Measurements from ENCODE around the gene LRRC4C. TPM values are rescaled to one million over a fixed set of nuclear protein-coding genes. Genes with fewer than 3 reads are reported as not detected.

LRRC4C gene
- total RNA-seq, 1 experiment from 2014 or later, result not detected

DNA sequence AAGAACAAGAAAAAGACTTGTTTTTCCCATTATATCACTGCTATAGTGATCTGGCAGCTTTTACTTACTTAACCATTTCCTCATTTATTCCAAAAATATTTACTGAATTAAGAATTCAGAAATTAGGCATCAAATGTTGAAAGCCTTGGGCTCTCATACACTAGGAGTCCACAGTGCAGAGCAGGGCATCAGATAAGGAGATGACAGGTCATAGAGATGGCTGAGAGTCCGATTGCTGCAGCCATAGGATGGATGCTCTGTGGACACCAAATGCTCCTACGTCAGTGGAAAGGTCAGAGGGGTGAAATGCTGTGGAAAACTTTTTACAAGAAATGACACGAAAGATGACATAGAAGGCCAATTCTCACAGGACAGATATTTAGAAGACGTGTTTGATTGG lies 771.1 kb downstream of the LRRC4C start:
- intact Hi-C loops (cut with micrococcal nuclease), result no loop called here
- no peak for DNase-seq (ENCODE audit: unreplicated experiment)
- ChIA-PET CTCF (interaction anchor here (0.8 kb wide), 2 partner anchors 29 to 190 kb away, joined by 3 read pairs; no protein-coding TSS in a partner anchor), POLR2A (no interaction called here)
- no peak overlapping the region for H3K27ac Mint-ChIP-seq (ENCODE audit: low read depth, unreplicated experiment)
- H3K9me3 Mint-ChIP-seq (ENCODE audit: unreplicated experiment), result no peaks in the 10 kb centered on the region
- TF ChIP-seq, protein P1, sequence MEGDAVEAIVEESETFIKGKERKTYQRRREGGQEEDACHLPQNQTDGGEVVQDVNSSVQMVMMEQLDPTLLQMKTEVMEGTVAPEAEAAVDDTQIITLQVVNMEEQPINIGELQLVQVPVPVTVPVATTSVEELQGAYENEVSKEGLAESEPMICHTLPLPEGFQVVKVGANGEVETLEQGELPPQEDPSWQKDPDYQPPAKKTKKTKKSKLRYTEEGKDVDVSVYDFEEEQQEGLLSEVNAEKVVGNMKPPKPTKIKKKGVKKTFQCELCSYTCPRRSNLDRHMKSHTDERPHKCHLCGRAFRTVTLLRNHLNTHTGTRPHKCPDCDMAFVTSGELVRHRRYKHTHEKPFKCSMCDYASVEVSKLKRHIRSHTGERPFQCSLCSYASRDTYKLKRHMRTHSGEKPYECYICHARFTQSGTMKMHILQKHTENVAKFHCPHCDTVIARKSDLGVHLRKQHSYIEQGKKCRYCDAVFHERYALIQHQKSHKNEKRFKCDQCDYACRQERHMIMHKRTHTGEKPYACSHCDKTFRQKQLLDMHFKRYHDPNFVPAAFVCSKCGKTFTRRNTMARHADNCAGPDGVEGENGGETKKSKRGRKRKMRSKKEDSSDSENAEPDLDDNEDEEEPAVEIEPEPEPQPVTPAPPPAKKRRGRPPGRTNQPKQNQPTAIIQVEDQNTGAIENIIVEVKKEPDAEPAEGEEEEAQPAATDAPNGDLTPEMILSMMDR (IDR thresholded peaks at IDR 0.05; ENCODE audit: unreplicated experiment), result no peak
- H3K4me3 Mint-ChIP-seq (ENCODE audit: unreplicated experiment), result no peak overlapping the region
- H3K36me3 Mint-ChIP-seq (ENCODE audit: insufficient read depth, unreplicated experiment), result no peaks in the 10 kb centered on the region
- no peaks in the 10 kb centered on the region for H3K4me1 Mint-ChIP-seq (ENCODE audit: insufficient read depth, unreplicated experiment)
- no peaks in the 10 kb centered on the region for H3K27me3 Mint-ChIP-seq (ENCODE audit: insufficient read depth, unreplicated experiment)
- no TSS peak for BruUV-seq (replicated peaks)

DNA sequence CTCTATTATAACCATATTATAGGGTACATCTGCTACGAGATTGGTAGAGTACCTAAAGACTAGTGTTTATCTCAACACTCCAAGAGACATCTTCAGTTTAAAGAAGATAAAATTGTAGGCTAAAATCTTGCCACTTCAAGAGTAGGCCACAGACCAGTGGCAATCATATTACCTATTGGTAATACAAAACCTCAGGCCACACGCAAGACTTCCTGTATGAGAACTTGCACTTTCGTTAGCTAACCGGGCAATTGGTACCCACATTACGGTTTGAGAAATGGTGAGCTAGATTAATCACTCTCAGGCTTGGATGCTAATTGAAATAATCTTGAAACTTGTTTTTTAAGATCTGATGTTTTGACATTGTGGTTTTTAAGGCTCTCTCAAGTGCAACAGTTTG lies 772.7 kb downstream of the LRRC4C start:
- H3K27me3 Mint-ChIP-seq (ENCODE audit: insufficient read depth, unreplicated experiment), result no peaks in the 10 kb centered on the region
- TF ChIP-seq, protein P1 (IDR thresholded peaks at IDR 0.05; ENCODE audit: unreplicated experiment), result no peak
- POLR2A ChIA-PET, result no interaction called here

DNA sequence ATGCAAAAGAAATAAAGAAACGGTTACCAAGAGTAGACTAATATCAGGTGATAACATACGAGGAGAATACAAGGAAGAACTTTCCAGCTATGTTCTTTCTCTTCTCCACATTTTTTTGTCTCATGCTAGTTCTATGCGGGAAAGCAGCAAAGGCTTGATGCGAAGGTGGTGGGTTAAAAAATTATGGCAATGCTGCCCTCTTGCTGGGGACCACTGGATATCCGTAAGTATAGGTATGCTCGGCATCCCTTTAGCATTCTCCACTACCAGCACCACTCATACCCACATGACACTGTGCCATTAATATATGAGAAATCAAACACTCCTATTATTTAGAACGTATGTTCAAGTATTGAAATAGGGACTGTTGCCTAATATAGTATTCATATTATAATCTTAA lies 776.4 kb downstream of the LRRC4C start:
- Mint-ChIP-seq H3K9me3 (ENCODE audit: unreplicated experiment) (no peaks in the 10 kb centered on the region), H3K36me3 (ENCODE audit: insufficient read depth, unreplicated experiment) (peaks cover 6% of the 10 kb centered on the region), H3K4me3 (ENCODE audit: unreplicated experiment) (no peak overlapping the region), H3K27me3 (ENCODE audit: insufficient read depth, unreplicated experiment) (no peaks in the 10 kb centered on the region), H3K27ac (ENCODE audit: low read depth, unreplicated experiment) (no peak overlapping the region), H3K4me1 (ENCODE audit: insufficient read depth, unreplicated experiment) (no peaks in the 10 kb centered on the region)
- intact Hi-C loops (cut with micrococcal nuclease), result no loop called here
- DNase-seq (ENCODE audit: unreplicated experiment), result no peak
- ChIA-PET CTCF (no interaction called here), POLR2A (interaction anchor here (0.7 to 0.9 kb wide), 2 partner anchors 17 to 133 kb away, joined by 3 to 4 read pairs; no protein-coding TSS in a partner anchor)
- no TSS peak for BruUV-seq (replicated peaks)
- TF ChIP-seq, protein P1 (IDR thresholded peaks at IDR 0.05; ENCODE audit: unreplicated experiment), result no peak

More for the DNA sequence above, 772.7 kb downstream of the LRRC4C start:
- no peak for DNase-seq (ENCODE audit: unreplicated experiment)
- H3K27ac Mint-ChIP-seq (ENCODE audit: low read depth, unreplicated experiment), result no peak overlapping the region
- no peaks in the 10 kb centered on the region for H3K4me1 Mint-ChIP-seq (ENCODE audit: insufficient read depth, unreplicated experiment)
- CTCF ChIA-PET, result interaction anchor here (0.5 kb wide), 1 partner anchor 341 kb away, joined by 3 read pairs; no protein-coding TSS in a partner anchor
- no TSS peak for BruUV-seq (replicated peaks)
- intact Hi-C loops (cut with micrococcal nuclease), result no loop called here
- H3K9me3 Mint-ChIP-seq (ENCODE audit: unreplicated experiment), result no peaks in the 10 kb centered on the region
- no peaks in the 10 kb centered on the region for H3K36me3 Mint-ChIP-seq (ENCODE audit: insufficient read depth, unreplicated experiment)
- H3K4me3 Mint-ChIP-seq (ENCODE audit: unreplicated experiment), result no peak overlapping the region

DNA sequence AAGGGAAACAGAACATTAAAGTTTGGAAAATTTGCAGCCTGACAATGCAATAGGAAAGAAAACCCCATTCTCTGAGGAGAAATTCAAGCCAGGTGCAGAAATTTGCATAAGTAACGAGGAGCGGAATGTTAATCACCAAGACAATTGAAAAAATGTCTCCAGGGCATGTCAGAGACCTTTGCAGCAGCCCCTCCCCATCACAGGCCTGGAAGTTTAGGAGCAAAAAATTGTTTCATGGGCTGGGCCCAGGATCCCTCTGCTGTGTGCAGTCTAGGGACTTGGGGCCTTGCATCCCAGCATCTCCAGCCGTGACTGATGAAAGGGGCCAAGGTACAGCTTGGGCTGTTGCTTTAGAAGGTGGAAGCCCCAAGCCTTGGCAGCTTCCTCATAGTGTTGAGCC lies 780.2 kb downstream of the LRRC4C start:
- no TSS peak for BruUV-seq (replicated peaks)
- TF ChIP-seq, protein P1 (IDR thresholded peaks at IDR 0.05; ENCODE audit: unreplicated experiment), result no peak

More for the DNA sequence above, 780.2 kb downstream of the LRRC4C start:
- Mint-ChIP-seq H3K4me1 (ENCODE audit: insufficient read depth, unreplicated experiment) (no peaks in the 10 kb centered on the region), H3K27me3 (ENCODE audit: insufficient read depth, unreplicated experiment) (no peaks in the 10 kb centered on the region), H3K36me3 (ENCODE audit: insufficient read depth, unreplicated experiment) (peaks cover 6% of the 10 kb centered on the region), H3K9me3 (ENCODE audit: unreplicated experiment) (no peaks in the 10 kb centered on the region), H3K27ac (ENCODE audit: low read depth, unreplicated experiment) (no peak overlapping the region), H3K4me3 (ENCODE audit: unreplicated experiment) (no peak overlapping the region)
- DNase-seq (ENCODE audit: unreplicated experiment), result no peak
- ChIA-PET CTCF (interaction anchor here (1.0 kb wide), 1 partner anchor 20 kb away, joined by 3 read pairs; no protein-coding TSS in a partner anchor), POLR2A (no interaction called here)
- intact Hi-C loops (cut with micrococcal nuclease), result no loop called here

All from MCF 10A (cell line).